Cardiac fibroblast (primary cell): ENCODE data around the gene RMRP.

Source experiments
- DNase-seq, 2 donors: peaks; one replicate each; pipeline versions ENCODE4 v3.0.0 to v3.0.0-alpha.2; 2010; ENCODE audit warnings: low read depth in 2 of 2
- H3K4me3 ChIP-seq, 2 donors: replicated peaks in 1 of 2; 1 replicate in 1 of 2; 2 replicates in 1 of 2; pipeline ENCODE4 v1.5.1; 2011; ENCODE audit warnings: low read depth in 2 of 2, low read length in 2 of 2, mild to moderate bottlenecking in 2 of 2, moderate library complexity in 1 of 2
- TF ChIP-seq, protein P1 (sequence below): IDR thresholded peaks from one replicate; pipeline ENCODE4 v1.5.1; 2011; ENCODE audit warnings: low read depth, mild to moderate bottlenecking, low read length, inconsistent platforms

RMRP gene

DNA sequence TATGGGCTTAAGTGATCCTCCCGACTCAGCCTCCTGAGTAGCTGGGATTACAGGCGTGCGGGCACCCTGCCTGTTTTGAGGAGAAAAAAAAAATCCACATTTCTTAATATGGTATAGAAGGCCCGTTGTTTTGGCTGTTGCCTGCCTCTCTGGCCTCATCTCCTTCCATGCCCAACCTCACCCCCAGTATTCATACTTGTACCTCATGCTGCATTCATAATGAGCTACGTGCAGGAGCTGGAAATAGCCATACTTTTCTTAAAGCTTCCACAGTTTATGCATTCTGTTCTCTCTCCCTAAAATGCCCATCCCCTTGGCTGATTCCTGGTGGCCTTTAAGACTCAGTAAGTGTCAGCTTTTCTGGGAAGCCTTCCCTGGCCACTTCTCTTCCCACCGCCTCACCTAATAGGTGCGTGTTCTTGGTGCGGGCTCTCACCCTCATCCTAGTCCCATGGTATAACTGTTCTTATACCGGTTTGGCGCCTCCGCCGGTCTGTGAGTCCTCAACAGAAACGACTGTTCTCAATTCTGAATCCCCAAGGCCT, 34.0 kb upstream of the RMRP start:
- H3K4me3 ChIP-seq = no peak overlapping the region
- TF ChIP-seq, protein P1, sequence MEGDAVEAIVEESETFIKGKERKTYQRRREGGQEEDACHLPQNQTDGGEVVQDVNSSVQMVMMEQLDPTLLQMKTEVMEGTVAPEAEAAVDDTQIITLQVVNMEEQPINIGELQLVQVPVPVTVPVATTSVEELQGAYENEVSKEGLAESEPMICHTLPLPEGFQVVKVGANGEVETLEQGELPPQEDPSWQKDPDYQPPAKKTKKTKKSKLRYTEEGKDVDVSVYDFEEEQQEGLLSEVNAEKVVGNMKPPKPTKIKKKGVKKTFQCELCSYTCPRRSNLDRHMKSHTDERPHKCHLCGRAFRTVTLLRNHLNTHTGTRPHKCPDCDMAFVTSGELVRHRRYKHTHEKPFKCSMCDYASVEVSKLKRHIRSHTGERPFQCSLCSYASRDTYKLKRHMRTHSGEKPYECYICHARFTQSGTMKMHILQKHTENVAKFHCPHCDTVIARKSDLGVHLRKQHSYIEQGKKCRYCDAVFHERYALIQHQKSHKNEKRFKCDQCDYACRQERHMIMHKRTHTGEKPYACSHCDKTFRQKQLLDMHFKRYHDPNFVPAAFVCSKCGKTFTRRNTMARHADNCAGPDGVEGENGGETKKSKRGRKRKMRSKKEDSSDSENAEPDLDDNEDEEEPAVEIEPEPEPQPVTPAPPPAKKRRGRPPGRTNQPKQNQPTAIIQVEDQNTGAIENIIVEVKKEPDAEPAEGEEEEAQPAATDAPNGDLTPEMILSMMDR = no peak
- no peak for DNase-seq

DNA sequence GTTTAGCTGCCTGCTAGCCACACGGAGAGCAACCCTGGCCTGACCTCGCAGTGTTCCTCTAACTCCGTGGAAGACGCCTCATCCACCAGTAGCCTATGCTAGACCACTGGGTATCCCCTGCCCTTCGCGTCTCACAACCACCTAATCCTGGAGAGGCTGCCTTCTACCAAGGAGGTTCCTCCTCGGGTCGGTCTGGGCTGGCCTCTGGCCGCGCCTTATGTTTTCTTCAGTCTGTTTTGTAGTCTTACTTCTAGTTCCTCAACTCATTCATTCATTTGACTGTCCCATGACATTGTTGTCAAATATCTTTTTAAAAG, 33.5 kb upstream of the RMRP start:
- TF ChIP-seq, protein P1 = no peak
- DNase-seq = no peak

DNA sequence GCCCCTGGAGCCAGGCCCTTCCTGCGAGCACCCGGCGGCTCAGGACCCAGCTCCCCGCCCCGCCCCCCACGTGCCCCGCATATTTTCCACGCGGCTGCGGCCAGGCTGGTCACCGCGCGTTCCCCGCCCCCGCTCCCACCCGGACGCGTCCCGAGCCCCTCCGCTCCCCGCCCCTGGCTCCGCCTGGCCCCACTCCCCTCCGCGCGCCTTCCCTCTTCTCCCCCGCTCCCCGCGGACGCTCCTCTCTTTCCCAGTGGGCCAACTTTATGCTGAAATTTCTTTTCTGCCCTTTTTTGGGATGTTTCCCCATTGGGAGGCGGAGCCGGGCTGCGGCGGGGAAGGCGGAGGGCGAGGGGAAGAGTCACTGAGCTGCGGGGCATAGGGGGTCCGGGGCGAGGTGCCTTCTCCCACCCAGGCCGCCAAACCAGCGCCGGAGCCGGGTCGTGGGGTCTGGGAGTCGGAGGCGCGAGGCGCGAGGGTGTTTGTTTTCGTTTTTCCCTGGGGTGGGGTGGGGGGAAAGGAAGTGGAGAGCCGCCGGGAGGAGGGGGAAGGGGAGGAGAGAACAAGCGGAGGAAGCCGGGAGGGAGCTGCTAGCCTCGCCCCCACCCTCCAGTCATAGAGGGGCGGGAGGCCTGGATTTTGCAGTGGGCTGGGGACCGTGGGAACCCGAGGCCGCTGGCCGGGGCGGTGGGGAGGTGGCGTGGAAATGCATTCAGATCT, 33.0 kb upstream of the RMRP start:
- peak overlapping the region; percentile 73 to 77 for H3K4me3 ChIP-seq
- TF ChIP-seq, protein P1 = no peak
- DNase-seq = peak; percentile 75 to 84

More for the DNA sequence above, 33.5 kb upstream of the RMRP start:
- H3K4me3 ChIP-seq = peak overlapping the region; percentile 73 to 77

DNA sequence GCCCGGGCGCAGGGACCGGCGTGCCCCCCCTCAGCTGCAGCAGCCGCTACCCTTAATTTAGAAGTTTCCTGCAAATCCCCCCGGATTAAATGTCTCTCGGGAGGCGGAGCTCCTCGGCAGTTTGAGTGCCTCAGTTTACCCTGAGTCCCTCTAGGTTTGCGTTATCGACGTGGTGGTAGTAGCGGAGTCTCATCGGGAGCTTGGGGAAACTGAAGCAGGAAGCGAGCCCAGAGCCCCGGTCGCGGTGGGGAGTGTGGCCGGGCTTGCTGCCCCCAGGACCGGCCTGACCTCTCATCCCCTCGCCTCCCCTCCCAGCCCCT, 32.4 kb upstream of the RMRP start:
- peak overlapping the region; percentile 73 to 77 for H3K4me3 ChIP-seq
- TF ChIP-seq, protein P1 = no peak
- DNase-seq = peak; percentile 61 to 71

DNA sequence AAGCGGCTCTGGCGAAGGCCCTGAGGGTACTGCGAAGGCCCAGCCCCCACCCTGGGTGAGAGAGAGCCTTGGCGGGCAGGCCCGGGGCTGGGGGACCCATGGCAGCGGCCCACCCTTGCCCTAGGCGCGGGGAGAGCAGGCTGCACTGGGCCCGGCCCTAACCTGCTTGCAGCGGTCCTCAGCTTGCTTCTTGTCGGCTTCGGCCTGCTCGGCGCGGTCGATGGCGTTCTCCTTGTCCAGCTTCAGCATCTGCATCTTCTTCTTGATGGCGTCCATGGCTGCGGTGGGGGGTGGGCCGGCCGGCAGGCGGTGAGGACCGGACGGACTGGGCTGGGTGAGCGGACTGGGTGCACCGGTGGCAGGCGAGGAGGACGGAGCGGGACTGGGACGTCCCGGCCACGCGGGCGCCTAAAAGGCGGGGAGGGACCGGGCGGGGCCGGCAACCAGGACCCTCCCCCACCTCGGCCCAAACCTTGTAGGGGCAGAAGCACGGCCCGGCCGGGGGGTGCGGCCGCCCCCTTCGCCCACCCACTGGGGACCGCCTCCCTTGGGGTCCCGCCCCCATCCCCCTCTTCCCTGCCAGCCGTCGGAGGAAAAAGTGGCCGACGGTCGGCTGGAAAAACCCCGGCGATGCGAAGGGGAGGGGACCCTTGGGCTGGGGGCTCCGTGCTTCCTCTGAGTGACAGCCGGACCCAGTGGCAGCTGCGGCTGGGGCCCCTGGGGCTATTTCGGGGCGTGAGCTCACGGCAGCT, 31.9 kb upstream of the RMRP start, which contains the start of gene TPM2:
TSS of gene TPM2 (minus strand) at position 384 of the 752 bp plus-strand sequence. CDS start at position 276, 108 bp downstream.
- H3K4me3 ChIP-seq = peak within 1 kb of the TSS; percentile 73 to 77
- peak; percentile 84 to 90 for DNase-seq
- TF ChIP-seq, protein P1 = no peak

DNA sequence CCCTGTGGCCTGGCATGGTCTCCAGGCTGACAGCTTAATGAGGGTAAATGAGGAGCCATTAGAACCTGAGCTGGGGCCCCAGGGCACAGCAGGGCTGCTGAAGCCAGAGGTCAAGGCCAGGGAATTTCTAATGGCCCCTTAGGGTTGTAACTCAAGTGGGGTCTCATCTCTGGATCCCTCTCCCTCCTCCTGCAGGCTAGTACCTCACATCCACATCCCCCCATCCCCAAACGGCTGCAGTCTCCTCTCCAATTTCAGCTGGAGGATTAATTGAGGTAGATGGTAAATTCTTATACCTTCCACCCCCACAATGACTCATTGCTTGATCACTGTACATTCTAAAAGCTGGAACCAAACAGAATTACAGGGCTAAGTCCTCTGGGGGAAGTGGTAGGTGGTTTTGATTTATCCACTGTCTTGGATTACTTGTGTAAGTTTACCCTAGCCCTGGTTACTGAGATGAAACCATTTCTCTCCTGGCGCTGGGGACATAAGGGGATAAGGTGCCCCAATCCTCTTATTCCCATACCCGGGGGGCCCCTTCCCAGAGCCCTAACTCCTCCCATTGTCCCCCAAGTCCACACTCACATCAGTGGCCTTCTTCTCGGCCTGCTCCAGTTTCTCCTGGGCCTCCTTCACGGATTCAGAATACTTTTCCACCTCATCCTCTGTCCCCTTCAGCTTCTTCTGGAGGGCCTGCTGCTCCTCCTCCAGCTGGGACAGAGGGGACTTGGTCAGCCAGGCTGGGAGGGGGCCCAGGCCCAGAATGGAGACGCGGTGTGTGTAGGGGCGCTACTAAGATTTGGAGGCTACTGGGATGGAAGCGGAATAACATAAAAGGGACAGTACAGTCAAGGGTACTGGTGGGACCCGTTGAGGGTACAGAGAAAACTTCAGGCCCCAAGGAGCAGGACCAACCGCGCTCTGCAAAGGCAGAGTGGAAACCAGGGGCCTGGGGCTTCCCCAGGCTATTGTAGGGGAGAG, 31.0 kb upstream of the RMRP start:
- peak; percentile 72 to 82 for DNase-seq
- TF ChIP-seq, protein P1 = no peak
- H3K4me3 ChIP-seq = peak overlapping the region; percentile 73 to 77
